Smooth muscle cell (in vitro differentiated cells): Measurements from ENCODE around the gene CCDC174. TPM values are rescaled to one million over a fixed set of nuclear protein-coding genes. Genes with fewer than 3 reads are reported as not detected.

Source experiments
- DNase-seq: peaks from one replicate; lab custom pipeline; 2025; ENCODE audit not compliant: unreplicated experiment; lab: John Stamatoyannopoulos, UW
- H2AFZ ChIP-seq: fragments of 200-600 bp; sonication (generic); 2 replicates; pipeline ENCODE4 v1.6.0; 2016; ENCODE audit warnings: antibody characterized with exemption, low read depth, mild to moderate bottlenecking
- H3F3A ChIP-seq: fragments of 200-600 bp; sonication (generic); 2 replicates; pipeline ENCODE4 v1.6.0; 2017; ENCODE audit warnings: antibody characterized with exemption, low read depth
- H3K27ac ChIP-seq: fragments of 200-600 bp; sonication (generic); 2 replicates; pipeline ENCODE4 v1.5.1; 2016; ENCODE audit warnings: low read depth, mild to moderate bottlenecking
- H3K27me3 ChIP-seq: fragments of 200-600 bp; sonication (generic); 2 replicates; pipeline ENCODE4 v1.6.1; 2016; ENCODE audit warnings: low read depth, mild to moderate bottlenecking
- H3K36me3 ChIP-seq: fragments of 200-600 bp; sonication (generic); 2 replicates; pipeline ENCODE4 v1.5.1; 2016; ENCODE audit warnings: low read depth
- H3K4me1 ChIP-seq: fragments of 200-600 bp; sonication (generic); 2 replicates; pipeline ENCODE4 v1.5.1; 2016; ENCODE audit warnings: low read depth
- H3K4me2 ChIP-seq: fragments of 200-600 bp; sonication (generic); 2 replicates; pipeline ENCODE4 v1.6.0; 2016; ENCODE audit warnings: mild to moderate bottlenecking
- H3K4me3 ChIP-seq: fragments of 200-600 bp; sonication (generic); 2 replicates; pipeline ENCODE4 v1.5.1; 2016; ENCODE audit warnings: mild to moderate bottlenecking
- H3K79me2 ChIP-seq: fragments of 200-600 bp; sonication (generic); 2 replicates; pipeline ENCODE4 v1.6.0; 2016; ENCODE audit warnings: low read depth, mild to moderate bottlenecking
- H3K9ac ChIP-seq: fragments of 200-600 bp; sonication (generic); 2 replicates; pipeline ENCODE4 v1.6.0; 2016; ENCODE audit warnings: low read depth
- H3K9me3 ChIP-seq: fragments of 200-600 bp; sonication (generic); replicated peaks from 2 replicates; pipeline ENCODE4 v1.5.1; 2016; ENCODE audit warnings: low read depth
- H4K20me1 ChIP-seq: fragments of 200-600 bp; sonication (generic); 2 replicates; pipeline ENCODE4 v1.6.0; 2016; ENCODE audit warnings: low read depth
- CTCF ChIP-seq: fragments of 200-600 bp; sonication (generic); IDR thresholded peaks from 2 replicates; pipeline ENCODE4 v1.5.1; 2017; ENCODE audit warnings: borderline replicate concordance, mild to moderate bottlenecking, antibody characterized with exemption; ENCODE audit not compliant: insufficient read depth, poor library complexity, severe bottlenecking
- WGBS: methylation state at CpG from one replicate; pipeline ENCODE4 v1.1.7; 2016; ENCODE audit warnings: low lambda C conversion rate; 5-methylcytosine and 5-hydroxymethylcytosine counted together
- polyA plus RNA-seq: library from polyadenylated mRNA; unstranded; fragments of >200 nt; fragmentation: Nextera tagmentation; extraction: Ambion mirVana; gene quantifications from 2 replicates; pipeline ENCODE4 v1.2.1, GENCODE V29; 2016
- total RNA-seq: library from RNA; depleted of rRNA; stranded (reverse); fragments of >200 nt; gene quantifications from 2 replicates; pipeline ENCODE4 v1.2.3, GENCODE V29; 2014

The CCDC174 gene
- total RNA-seq (9.7 and 12.0 TPM in 2 replicates), polyA plus RNA-seq (20.5 and 25.2 TPM in 2 replicates)

DNA sequence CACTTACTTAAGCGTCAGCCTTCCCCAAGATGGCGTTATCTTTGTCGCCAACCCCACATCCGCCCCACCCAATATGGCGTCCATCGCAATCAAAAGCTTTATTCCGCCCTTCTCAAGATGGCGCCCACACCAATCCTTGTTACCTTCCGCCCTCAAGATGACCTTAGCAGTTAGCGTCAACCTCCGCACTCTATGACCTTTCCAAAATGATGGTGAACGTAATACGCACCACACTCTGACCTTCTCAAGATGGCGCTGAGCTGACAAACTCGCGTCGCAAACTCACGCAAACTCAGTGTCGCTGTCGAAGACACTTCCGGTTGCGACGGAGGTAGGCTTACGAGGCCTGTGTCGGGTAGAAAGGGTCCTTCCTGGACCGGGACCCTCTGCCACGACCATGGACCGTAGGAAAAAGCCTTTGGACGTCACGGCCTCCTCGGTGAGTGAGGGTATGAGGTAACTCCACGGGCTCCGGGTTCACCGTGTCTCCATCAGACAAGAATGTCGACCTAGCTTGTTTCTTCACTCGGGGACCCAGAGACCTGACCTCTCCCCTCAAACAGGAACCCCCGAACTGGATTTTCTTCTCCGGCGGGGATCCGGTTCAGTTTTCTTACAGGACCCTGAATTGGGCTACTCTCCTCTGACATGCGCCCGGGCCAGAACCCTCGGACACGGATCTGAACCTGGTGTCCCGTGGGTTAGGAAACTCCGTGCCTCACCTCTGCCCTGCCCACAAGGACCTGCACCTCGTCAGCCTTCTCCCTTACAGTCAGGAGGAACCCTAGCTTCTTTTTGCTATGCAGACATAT lies at the start of gene CCDC174:
CCDC174 (plus strand) TSS at position 323 of the 812 bp plus-strand sequence; CDS start at position 398, 75 bp downstream.
- no peaks in the 10 kb centered on the region for H4K20me1 ChIP-seq
- no peak for TF ChIP-seq CTCF
- H3K4me3 ChIP-seq = peak within 1 kb of the TSS; percentile 72
- H3F3A ChIP-seq = no peaks in the 10 kb centered on the region
- peaks cover 15% of the 10 kb centered on the region for H3K36me3 ChIP-seq
- H3K4me2 ChIP-seq = peak within 1 kb of the TSS; percentile 95
- H3K27ac ChIP-seq = peak within 1 kb of the TSS; percentile 65
- no peaks in the 10 kb centered on the region for H3K9me3 ChIP-seq
- peaks cover 15% of the 10 kb centered on the region for H3K79me2 ChIP-seq
- peak; percentile 44 for DNase-seq
- 1% methylated on average over 47 of the region's 47 CpGs for WGBS
- H3K9ac ChIP-seq = peak within 1 kb of the TSS; percentile 92
- peak within 1 kb of the TSS; percentile 84 for H2AFZ ChIP-seq
- H3K4me1 ChIP-seq = peaks cover 18% of the 10 kb centered on the region
- H3K27me3 ChIP-seq = no peaks in the 10 kb centered on the region

DNA sequence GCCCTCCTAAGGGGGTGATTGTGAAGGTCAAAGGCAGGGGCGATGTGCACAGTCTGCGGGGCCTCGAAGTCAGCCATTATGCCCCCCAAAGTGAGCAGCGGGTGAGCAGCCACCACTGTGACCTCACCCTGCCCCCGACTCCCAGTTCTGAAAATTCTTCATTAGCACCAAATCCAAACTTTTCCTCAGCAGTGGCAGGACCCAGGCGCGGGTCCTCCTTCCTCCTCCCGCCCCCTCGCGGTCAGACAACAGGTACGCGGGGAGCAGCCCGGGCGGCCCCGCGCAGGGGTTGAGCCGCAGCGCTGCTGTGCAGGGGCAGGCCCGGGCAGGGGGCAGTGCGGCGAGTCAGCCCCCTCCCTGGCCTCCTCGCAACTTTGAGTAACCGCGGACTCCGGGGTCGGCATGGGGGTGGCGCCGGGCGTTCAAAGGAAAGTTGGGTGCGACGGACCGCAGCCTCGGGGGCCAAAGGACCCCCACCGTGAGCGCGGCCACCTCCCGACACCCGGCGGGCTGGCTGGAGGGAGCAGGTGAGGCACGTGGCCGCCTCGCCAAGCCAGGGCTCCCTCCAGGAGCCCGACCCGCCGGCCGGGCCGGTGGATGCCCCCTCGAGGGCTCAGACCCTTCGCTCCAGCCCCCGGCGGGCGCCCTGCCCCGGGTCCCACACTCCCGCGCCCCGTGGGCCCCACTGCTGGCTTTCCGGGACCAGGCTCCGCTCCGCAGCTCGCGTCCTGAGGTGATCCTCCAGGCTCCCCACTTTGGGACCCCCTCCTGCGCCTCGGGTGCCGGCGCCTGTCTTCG lies 49.4 kb upstream of the CCDC174 start:
- Histone ChIP-seq H4K20me1 (no peaks in the 10 kb centered on the region), H2AFZ (no peak overlapping the region), H3K27me3 (peaks cover 51% of the 10 kb centered on the region), H3K4me3 (peak overlapping the region; percentile 41), H3K9me3 (no peaks in the 10 kb centered on the region), H3K79me2 (no peaks in the 10 kb centered on the region), H3K36me3 (no peaks in the 10 kb centered on the region), H3K9ac (no peak overlapping the region), H3F3A (no peaks in the 10 kb centered on the region), H3K4me2 (peak overlapping the region; percentile 84), H3K4me1 (no peaks in the 10 kb centered on the region), H3K27ac (no peak overlapping the region)
- 4% methylated on average over 43 of the region's 66 CpGs for WGBS
- DNase-seq = no peak
- no peak for TF ChIP-seq CTCF

DNA sequence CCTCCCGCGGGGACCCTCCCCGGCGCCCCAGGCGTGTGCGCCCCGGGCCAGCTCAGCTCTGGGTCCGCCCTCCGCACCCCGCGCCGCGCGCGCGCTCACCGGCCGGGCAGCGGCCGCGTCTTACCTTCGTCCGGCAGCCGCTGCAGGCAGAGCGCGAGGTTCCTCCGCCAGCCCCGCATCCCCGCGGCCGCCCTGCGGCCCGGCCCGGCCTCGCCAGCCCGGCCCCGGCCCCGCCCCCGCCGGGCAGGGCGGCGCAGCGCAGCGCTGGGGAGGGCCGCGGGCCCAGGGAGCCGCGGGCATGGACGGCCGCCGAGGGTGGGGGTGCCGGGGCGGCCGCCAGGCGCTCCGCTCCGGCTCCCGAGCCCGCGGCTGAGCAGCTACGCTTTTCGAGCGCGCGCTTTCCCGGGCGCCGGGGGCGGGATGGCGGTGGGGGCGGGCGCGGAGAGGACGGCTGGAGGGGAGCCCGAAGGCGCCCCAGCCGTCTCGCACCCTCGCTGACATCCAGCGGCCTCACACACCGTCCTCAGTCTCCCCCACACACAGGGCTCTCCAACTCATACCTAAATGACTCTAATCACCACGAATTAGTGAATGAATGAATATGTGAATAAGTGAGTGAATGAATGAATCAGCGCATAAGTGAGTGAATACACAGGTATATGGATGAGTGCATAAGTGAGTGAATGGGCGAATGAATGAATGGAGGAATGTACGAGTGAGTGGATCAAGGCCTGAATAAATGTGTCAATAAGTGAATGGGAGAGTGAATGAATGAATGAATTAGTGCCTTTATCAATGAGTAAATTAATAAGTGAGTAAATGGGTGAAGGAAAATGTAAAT lies 48.5 kb upstream of the CCDC174 start:
- Histone ChIP-seq H3K27me3 (peaks cover 51% of the 10 kb centered on the region), H3K27ac (no peak overlapping the region), H3K79me2 (no peaks in the 10 kb centered on the region), H4K20me1 (no peaks in the 10 kb centered on the region), H3K4me2 (peak overlapping the region; percentile 84), H3K9me3 (no peaks in the 10 kb centered on the region), H3K36me3 (no peaks in the 10 kb centered on the region), H3K9ac (no peak overlapping the region), H3F3A (no peaks in the 10 kb centered on the region), H3K4me3 (peak overlapping the region; percentile 41), H2AFZ (no peak overlapping the region), H3K4me1 (no peaks in the 10 kb centered on the region)
- DNase-seq = no peak
- no peak for TF ChIP-seq CTCF
- WGBS = 28% methylated on average over 10 of the region's 85 CpGs
